Neural progenitor cell (in vitro differentiated cells): ENCODE data around the gene KCTD16. TPM values are rescaled to one million over a fixed set of nuclear protein-coding genes. Genes with fewer than 3 reads are reported as not detected.

Source experiments
- DNase-seq: peaks from one replicate; pipeline ENCODE4 v3.0.0-alpha.2; 2016; ENCODE audit warnings: low spot score
- H2AFZ ChIP-seq: fragments of 200-600 bp; sonication (generic); replicated peaks from 2 replicates; pipeline ENCODE4 v1.6.1; 2016; ENCODE audit warnings: antibody characterized with exemption
- H3F3A ChIP-seq: fragments of 200-600 bp; sonication (generic); 2 replicates; pipeline ENCODE4 v1.6.1; 2016; ENCODE audit warnings: antibody characterized with exemption, low read depth
- H3K27ac ChIP-seq: fragments of 200-600 bp; sonication (generic); 2 replicates; pipeline ENCODE4 v1.5.1; 2016; ENCODE audit warnings: mild to moderate bottlenecking
- H3K27me3 ChIP-seq: fragments of 200-600 bp; sonication (generic); 2 replicates; pipeline ENCODE4 v1.6.1; 2016; ENCODE audit warnings: mild to moderate bottlenecking, moderate library complexity
- H3K36me3 ChIP-seq: fragments of 200-600 bp; sonication (generic); 2 replicates; pipeline ENCODE4 v1.5.1; 2016
- H3K4me1 ChIP-seq: fragments of 200-600 bp; sonication (generic); 2 replicates; pipeline ENCODE4 v1.6.1; 2016; ENCODE audit warnings: mixed run types
- H3K4me2 ChIP-seq: fragments of 200-600 bp; sonication (generic); 2 replicates; pipeline ENCODE4 v1.6.1; 2016
- H3K4me3 ChIP-seq: fragments of 200-600 bp; sonication (generic); 2 replicates; pipeline ENCODE4 v1.5.1; 2016
- H3K79me2 ChIP-seq: fragments of 200-600 bp; sonication (generic); 2 replicates; pipeline ENCODE4 v1.6.1; 2016; ENCODE audit warnings: low read depth
- H3K9ac ChIP-seq: fragments of 200-600 bp; sonication (generic); 2 replicates; pipeline ENCODE4 v1.6.1; 2016
- H3K9me3 ChIP-seq: fragments of 200-600 bp; sonication (generic); 2 replicates; pipeline ENCODE4 v1.5.1; 2016; ENCODE audit warnings: low read depth
- H4K20me1 ChIP-seq: fragments of 200-600 bp; sonication (generic); 2 replicates; pipeline ENCODE4 v1.6.1; 2016; ENCODE audit warnings: low read depth
- H3K27ac Mint-ChIP-seq: 3 replicates; pipeline ENCODE4 v1.8.0; 2021; ENCODE audit warnings: mixed read lengths
- H3K27me3 Mint-ChIP-seq: 2 replicates; pipeline ENCODE4 v1.8.0; 2022; ENCODE audit warnings: low read depth, mild to moderate bottlenecking, inconsistent platforms, moderate library complexity, mixed read lengths; ENCODE audit not compliant: insufficient read depth
- H3K36me3 Mint-ChIP-seq: 3 replicates; pipeline ENCODE4 v1.8.0; 2021; ENCODE audit warnings: mixed read lengths
- H3K4me1 Mint-ChIP-seq: 3 replicates; pipeline ENCODE4 v1.8.0; 2021; ENCODE audit warnings: mixed read lengths
- H3K4me3 Mint-ChIP-seq: 3 replicates; pipeline ENCODE4 v1.8.0; 2021; ENCODE audit warnings: mild to moderate bottlenecking, moderate library complexity, mixed read lengths
- H3K9me3 Mint-ChIP-seq: 3 replicates; pipeline ENCODE4 v1.8.0; 2020; ENCODE audit warnings: mixed read lengths
- EZH2 ChIP-seq: fragments of 200-600 bp; sonication (generic); IDR thresholded peaks from 2 replicates; pipeline ENCODE4 v1.6.1; 2017; ENCODE audit warnings: antibody characterized with exemption, mild to moderate bottlenecking, moderate library complexity
- EZH2phosphoT487 ChIP-seq: fragments of 200-600 bp; sonication (generic); IDR thresholded peaks from 2 replicates; pipeline ENCODE4 v1.6.1; 2017; ENCODE audit warnings: antibody characterized with exemption
- total RNA-seq: library from RNA; depleted of rRNA; stranded (reverse); fragments of >200 nt; gene quantifications from 2 replicates; pipeline ENCODE4 v1.2.3, GENCODE V29; 2015; ENCODE audit warnings: low replicate concordance
- TF ChIP-seq, protein P1 (sequence below): fragments of 200-600 bp; sonication (generic); IDR thresholded peaks from 2 replicates; pipeline ENCODE4 v1.5.1; 2017; ENCODE audit warnings: antibody characterized with exemption, mild to moderate bottlenecking

Gene KCTD16
- total RNA-seq, 1 donor from 2014 or later, result 1.6 TPM

DNA sequence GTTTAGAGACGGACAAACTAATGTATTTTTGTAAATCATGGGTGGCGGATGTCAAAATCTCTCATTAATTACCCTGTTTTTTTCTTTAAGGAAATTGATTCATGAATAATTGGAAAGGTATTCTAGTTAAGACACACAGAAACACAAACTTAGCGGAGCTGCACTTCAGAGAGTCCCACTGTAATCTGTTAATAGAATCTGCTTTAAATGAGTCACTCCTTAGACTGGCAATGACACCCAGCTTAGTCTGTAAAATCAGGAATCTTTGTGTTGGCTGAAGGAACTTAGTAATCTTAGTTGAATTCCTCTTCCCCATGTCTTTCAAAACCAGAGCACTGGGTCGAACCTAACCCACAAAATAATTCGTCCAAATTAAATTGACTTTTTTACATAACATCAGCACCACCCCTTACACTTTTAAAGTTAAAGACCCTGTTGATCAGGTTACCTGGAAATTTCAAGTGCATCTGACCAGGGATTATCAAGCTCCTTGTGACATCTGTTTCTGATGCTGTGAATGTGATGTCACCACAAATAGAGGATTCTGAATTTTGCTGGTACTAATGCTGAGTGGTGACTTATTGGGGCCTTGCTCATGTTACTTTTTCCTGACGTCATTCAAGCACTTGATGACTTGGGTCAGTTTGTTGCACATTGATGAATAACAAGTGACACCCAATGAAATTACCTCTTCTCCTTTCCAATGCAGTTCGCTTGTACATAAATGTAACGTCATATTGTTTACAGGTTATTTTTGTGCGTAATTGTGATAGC lies 313.6 kb downstream of the KCTD16 start:
- TF ChIP-seq, protein P1, sequence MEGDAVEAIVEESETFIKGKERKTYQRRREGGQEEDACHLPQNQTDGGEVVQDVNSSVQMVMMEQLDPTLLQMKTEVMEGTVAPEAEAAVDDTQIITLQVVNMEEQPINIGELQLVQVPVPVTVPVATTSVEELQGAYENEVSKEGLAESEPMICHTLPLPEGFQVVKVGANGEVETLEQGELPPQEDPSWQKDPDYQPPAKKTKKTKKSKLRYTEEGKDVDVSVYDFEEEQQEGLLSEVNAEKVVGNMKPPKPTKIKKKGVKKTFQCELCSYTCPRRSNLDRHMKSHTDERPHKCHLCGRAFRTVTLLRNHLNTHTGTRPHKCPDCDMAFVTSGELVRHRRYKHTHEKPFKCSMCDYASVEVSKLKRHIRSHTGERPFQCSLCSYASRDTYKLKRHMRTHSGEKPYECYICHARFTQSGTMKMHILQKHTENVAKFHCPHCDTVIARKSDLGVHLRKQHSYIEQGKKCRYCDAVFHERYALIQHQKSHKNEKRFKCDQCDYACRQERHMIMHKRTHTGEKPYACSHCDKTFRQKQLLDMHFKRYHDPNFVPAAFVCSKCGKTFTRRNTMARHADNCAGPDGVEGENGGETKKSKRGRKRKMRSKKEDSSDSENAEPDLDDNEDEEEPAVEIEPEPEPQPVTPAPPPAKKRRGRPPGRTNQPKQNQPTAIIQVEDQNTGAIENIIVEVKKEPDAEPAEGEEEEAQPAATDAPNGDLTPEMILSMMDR, result no peak
- no peak for TF ChIP-seq EZH2phosphoT487
- no peak for TF ChIP-seq EZH2
- Histone ChIP-seq H2AFZ (no peak overlapping the region), H3K4me1 (peaks cover 46% of the 10 kb centered on the region), H3K4me2 (peak overlapping the region; percentile 30), H3K36me3 (no peaks in the 10 kb centered on the region), H3K9ac (no peak overlapping the region), H3K27ac (no peak overlapping the region), H3K27me3 (no peaks in the 10 kb centered on the region), H3K9me3 (no peaks in the 10 kb centered on the region), H4K20me1 (no peaks in the 10 kb centered on the region), H3K79me2 (no peaks in the 10 kb centered on the region), H3K4me3 (no peak overlapping the region), H3F3A (no peaks in the 10 kb centered on the region)
- Mint-ChIP-seq H3K4me1 (peaks cover 29% of the 10 kb centered on the region), H3K36me3 (no peaks in the 10 kb centered on the region), H3K27me3 (peaks cover 3% of the 10 kb centered on the region), H3K9me3 (no peaks in the 10 kb centered on the region), H3K4me3 (no peak overlapping the region), H3K27ac (no peak overlapping the region)
- no peak for DNase-seq

DNA sequence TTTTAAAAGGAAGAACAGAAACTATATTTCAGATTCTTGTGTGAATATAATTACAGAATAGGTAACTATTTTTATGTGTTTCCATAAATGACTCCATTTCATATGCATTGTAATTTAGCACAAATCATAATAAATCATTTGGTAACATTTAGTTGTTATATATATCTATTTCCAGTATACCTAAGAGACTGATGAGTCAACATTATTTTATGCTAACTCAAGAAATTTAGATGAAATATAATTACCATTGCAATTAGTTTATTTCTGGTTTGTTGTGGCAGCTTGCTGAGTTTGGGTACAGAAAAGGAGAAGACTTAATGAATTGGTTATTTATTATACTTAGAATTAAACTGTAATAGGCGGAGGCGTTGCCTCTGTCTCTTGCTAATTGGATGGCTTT lies 314.9 kb downstream of the KCTD16 start:
- H3K4me3 Mint-ChIP-seq, result no peak overlapping the region
- H3K27me3 ChIP-seq, result no peaks in the 10 kb centered on the region
- no peaks in the 10 kb centered on the region for H3K79me2 ChIP-seq
- DNase-seq, result no peak
- no peaks in the 10 kb centered on the region for H3F3A ChIP-seq
- no peaks in the 10 kb centered on the region for H3K36me3 Mint-ChIP-seq
- H3K4me1 Mint-ChIP-seq, result peaks cover 26% of the 10 kb centered on the region
- no peak overlapping the region for H2AFZ ChIP-seq
- H3K9me3 Mint-ChIP-seq, result peaks cover 4% of the 10 kb centered on the region
- H3K9ac ChIP-seq, result no peak overlapping the region
- H3K27me3 Mint-ChIP-seq, result no peaks in the 10 kb centered on the region
- peaks cover 4% of the 10 kb centered on the region for H3K9me3 ChIP-seq
- TF ChIP-seq, protein P1, result no peak
- TF ChIP-seq EZH2 (no peak), EZH2phosphoT487 (no peak)
- no peaks in the 10 kb centered on the region for H4K20me1 ChIP-seq
- no peak overlapping the region for H3K27ac Mint-ChIP-seq
- no peak overlapping the region for H3K4me3 ChIP-seq
- H3K4me2 ChIP-seq, result no peak overlapping the region
- no peaks in the 10 kb centered on the region for H3K36me3 ChIP-seq
- no peak overlapping the region for H3K27ac ChIP-seq
- peaks cover 46% of the 10 kb centered on the region for H3K4me1 ChIP-seq

DNA sequence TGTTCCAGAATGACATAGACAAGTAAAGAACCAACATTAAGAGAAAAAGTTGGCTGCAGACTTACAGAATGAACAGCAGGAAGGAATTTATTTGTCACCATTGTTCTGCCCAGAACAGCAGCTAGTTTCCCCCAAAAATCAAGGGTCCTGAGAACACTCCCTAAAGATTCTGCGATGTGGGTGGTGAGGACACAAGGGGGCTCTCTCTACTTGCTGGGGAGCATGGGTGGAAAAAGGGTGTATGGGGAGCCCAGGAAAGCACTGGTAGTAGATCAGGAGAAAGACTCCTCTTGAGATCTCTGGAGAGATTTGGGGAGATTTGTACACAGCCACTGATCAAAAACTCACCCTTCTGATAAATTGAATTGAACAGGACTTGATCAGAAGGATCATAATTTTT lies 316.5 kb downstream of the KCTD16 start:
- H3K27me3 Mint-ChIP-seq, result no peaks in the 10 kb centered on the region
- Histone ChIP-seq H3K4me3 (no peak overlapping the region), H3K27me3 (no peaks in the 10 kb centered on the region), H3K9me3 (peaks cover 4% of the 10 kb centered on the region), H3K4me1 (peaks cover 39% of the 10 kb centered on the region), H3K9ac (no peak overlapping the region), H3K36me3 (no peaks in the 10 kb centered on the region), H3K4me2 (peak overlapping the region; percentile 50), H2AFZ (peak overlapping the region; percentile 55), H3K79me2 (no peaks in the 10 kb centered on the region), H3F3A (no peaks in the 10 kb centered on the region), H4K20me1 (no peaks in the 10 kb centered on the region), H3K27ac (no peak overlapping the region)
- H3K4me1 Mint-ChIP-seq, result peaks cover 26% of the 10 kb centered on the region
- peaks cover 6% of the 10 kb centered on the region for H3K9me3 Mint-ChIP-seq
- TF ChIP-seq EZH2 (no peak), EZH2phosphoT487 (no peak)
- TF ChIP-seq, protein P1, result peak; percentile 59
- peak; percentile 62 for DNase-seq
- no peak overlapping the region for H3K4me3 Mint-ChIP-seq
- H3K27ac Mint-ChIP-seq, result peak overlapping the region; percentile 21
- H3K36me3 Mint-ChIP-seq, result no peaks in the 10 kb centered on the region
